ENCODE results near the gene MEDAG. TPM values are rescaled to one million over a fixed set of nuclear protein-coding genes. Genes with fewer than 3 reads are reported as not detected.

MEDAG gene
- total and polyA plus RNA-seq, 4 experiments from 2014 or later, result 0.29 TPM; not detected in 3

DNA sequence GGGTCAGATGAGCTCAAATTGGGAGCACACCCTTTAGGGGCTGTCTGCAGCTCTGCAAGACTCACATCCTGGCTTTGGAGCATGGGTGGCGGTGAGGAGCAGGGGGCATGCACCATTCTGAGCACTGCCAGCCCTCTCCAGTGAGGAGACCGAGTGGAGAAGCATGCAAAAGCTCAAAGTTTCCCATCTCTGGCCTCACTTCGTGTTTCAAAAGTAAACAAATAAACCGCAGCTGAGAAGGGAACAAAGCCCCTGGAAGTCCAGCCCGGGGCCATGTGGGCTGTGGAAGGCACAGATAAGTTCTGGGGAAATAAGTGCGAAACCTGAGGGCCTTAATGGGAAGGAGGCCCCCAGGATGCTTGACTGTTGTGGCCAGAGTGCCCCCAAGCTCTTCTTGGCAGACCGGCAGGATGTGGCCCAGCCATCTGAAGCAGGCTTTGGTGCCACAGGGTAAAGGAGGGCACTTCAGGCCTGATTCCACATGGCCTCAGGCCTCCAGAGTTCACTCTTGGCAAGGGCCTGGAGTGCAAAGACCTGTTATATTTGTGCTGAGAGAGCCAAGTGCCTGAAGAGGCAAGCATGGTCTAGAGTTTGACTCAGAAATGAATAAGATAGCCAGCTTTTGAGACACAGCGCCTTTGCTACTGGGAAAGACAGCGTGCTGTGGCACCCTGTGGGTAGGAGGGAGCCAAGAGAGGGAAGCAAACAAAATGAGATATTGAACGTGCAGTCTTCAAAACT lies 1.2 kb downstream of the MEDAG start:
- no peaks in the 10 kb centered on the region for H3K36me3 ChIP-seq (ENCODE audit: insufficient read depth, low read length)
- intact Hi-C loops (cut with micrococcal nuclease), result no loop called here
- H3K4me1 ChIP-seq (ENCODE audit: insufficient read depth, low read length), result peaks cover 6% of the 10 kb centered on the region
- Mint-ChIP-seq H3K27ac (no peak overlapping the region), H3K36me3 (no peaks in the 10 kb centered on the region), H3K4me3 (peak overlapping the region in 2 of 8 donors; percentile 24 to 27), H3K27me3 (peaks cover 48 to 51% of the 10 kb centered on the region in 2 donors), H3K4me1 (peaks cover 4 to 17% (median 12%) of the 10 kb centered on the region in 4 donors), H3K9me3 (peaks cover 0 to 5% (median 0%) of the 10 kb centered on the region in 8 donors)
- CTCF ChIA-PET (ENCODE audit: partially characterized antibody), result no interaction called here
- peaks cover 9% of the 10 kb centered on the region for H3K27me3 ChIP-seq (ENCODE audit: insufficient read depth, low read length)
- no peak overlapping the region for H3K4me3 ChIP-seq (ENCODE audit: low read length in 2 of 2)
- H3K27ac ChIP-seq (ENCODE audit: low read depth, low read length), result no peak overlapping the region
- DNase-seq, result no peak
- POLR2A ChIA-PET (ENCODE audit: partially characterized antibody), result no interaction called here
- H3K9me3 ChIP-seq (ENCODE audit: control insufficient read depth in 1 of 2, low read length in 2 of 2), result no peaks in the 10 kb centered on the region

DNA sequence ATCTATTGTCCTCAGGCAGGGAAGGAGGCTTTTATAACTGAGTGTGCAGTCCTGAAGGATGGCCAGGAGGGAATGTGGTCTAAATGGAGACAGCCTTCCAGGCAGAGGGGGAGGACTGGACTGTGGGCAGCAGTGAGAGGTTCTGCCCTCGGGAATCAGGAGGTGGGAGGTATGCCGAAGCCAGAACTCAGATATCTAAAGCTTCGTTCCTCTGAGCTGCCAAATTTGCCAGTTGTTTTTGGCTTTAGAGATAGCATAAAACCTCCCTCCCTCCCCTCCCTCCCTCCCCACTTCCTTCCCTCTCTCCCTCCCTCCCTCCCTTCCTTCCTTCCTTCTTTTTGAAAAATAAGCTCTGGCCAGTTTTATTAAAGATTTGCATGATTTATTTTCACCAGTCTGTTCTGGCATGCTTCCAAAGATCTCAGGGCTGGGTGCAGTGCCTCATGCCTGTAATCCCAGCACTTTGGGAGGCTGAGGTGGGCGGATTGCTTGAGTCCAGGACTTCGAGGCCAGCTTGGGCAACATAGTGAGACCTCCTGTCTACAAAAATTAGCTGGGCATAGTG lies 2.4 kb downstream of the MEDAG start:
- Histone ChIP-seq H3K4me1 (ENCODE audit: insufficient read depth, low read length) (peaks cover 6% of the 10 kb centered on the region), H3K9me3 (ENCODE audit: control insufficient read depth in 1 of 2, low read length in 2 of 2) (no peaks in the 10 kb centered on the region), H3K4me3 (ENCODE audit: low read length in 2 of 2) (no peak overlapping the region), H3K27me3 (ENCODE audit: insufficient read depth, low read length) (peaks cover 9% of the 10 kb centered on the region), H3K36me3 (ENCODE audit: insufficient read depth, low read length) (no peaks in the 10 kb centered on the region), H3K27ac (ENCODE audit: low read depth, low read length) (no peak overlapping the region)
- intact Hi-C loops (cut with micrococcal nuclease), result no loop called here
- Mint-ChIP-seq H3K9me3 (peaks cover 0 to 5% (median 0%) of the 10 kb centered on the region in 8 donors), H3K27ac (no peak overlapping the region), H3K4me1 (peaks cover 4 to 17% (median 12%) of the 10 kb centered on the region in 4 donors), H3K36me3 (no peaks in the 10 kb centered on the region), H3K27me3 (peaks cover 43 to 44% of the 10 kb centered on the region in 2 donors), H3K4me3 (peak overlapping the region in 1 of 8 donors; percentile 17)
- ChIA-PET POLR2A (ENCODE audit: partially characterized antibody) (no interaction called here), CTCF (ENCODE audit: partially characterized antibody) (no interaction called here)
- no peak for DNase-seq

DNA sequence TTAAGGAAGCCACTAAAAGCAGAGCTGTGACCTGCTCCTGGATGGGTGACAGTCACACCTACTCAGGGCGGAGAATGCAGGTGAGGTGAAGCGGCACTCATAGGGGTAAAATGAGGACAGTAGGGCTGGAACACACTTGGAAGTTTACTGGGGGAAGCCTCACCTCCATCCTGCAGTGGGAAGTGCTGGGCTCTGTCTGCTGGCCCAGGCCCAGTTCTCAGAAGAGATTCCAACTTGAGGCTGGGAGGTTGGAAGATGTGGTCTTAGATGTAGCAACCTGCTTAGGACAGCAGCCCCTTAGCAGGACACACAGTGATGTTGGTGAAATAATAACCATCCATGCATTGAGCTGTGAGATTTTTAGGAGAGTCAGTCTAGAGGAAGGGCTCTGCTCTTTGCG lies 4.6 kb downstream of the MEDAG start:
- ChIA-PET POLR2A (ENCODE audit: partially characterized antibody) (interaction anchor here (0.5 kb wide), 1 partner anchor 1417 kb away, joined by 3 read pairs; no protein-coding TSS in a partner anchor), CTCF (ENCODE audit: partially characterized antibody) (interaction anchor here (1.7 to 1.9 kb wide), 2 partner anchors 10 to 45 kb away, joined by 3 to 6 read pairs; no protein-coding TSS in a partner anchor)
- Histone ChIP-seq H3K4me1 (ENCODE audit: insufficient read depth, low read length) (peaks cover 6% of the 10 kb centered on the region), H3K36me3 (ENCODE audit: insufficient read depth, low read length) (no peaks in the 10 kb centered on the region), H3K27me3 (ENCODE audit: insufficient read depth, low read length) (peaks cover 9% of the 10 kb centered on the region), H3K27ac (ENCODE audit: low read depth, low read length) (no peak overlapping the region), H3K4me3 (ENCODE audit: low read length in 2 of 2) (no peak overlapping the region), H3K9me3 (ENCODE audit: control insufficient read depth in 1 of 2, low read length in 2 of 2) (no peaks in the 10 kb centered on the region)
- intact Hi-C loops (cut with micrococcal nuclease), result no loop called here
- Mint-ChIP-seq H3K9me3 (peaks cover 0 to 1% (median 0%) of the 10 kb centered on the region in 8 donors), H3K36me3 (no peaks in the 10 kb centered on the region), H3K4me3 (no peak overlapping the region), H3K27ac (no peak overlapping the region), H3K4me1 (peaks cover 1 to 14% (median 9%) of the 10 kb centered on the region in 4 donors), H3K27me3 (peaks cover 28 to 33% of the 10 kb centered on the region in 2 donors)
- DNase-seq, result no peak

DNA sequence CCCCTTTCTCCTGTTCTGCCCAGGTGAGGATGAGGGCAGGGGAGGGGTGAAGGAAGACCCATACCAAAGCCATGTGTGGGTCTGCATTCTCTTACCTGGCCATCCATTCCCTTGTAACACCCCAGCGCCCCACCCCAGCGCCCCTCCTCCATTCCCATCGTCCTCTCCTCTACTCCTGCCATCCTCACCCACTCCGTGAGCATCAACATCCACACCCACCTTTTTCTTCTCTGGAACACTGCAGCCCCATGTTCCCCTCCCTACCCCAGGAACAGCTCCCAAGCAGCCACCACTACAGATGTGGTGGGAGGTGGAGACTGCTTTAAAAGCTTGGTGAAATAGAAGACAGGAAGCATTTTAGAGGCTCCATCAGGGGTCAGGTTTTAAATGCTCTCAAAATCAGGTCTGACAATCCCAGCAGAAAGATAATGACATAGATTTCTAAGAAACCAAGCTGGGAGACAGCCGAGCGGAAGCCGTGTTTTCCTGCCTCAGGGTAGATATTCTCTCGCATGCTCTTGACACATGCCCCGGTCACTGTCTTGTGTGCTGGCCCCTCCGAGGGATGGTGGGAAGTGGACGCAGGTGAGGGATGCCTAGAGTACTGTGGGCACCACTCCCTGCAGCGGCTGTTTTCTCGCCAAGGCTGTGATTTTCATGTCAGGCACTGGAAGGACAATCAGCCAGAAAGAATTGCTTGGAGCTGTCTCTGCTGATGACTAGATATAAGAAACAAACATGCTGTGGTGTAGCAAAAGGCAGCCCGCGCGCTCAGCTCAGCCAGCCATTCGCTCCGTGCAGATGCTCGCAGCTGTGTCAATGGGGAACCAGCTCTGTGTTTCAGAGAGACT lies 9.8 kb downstream of the MEDAG start:
- no peaks in the 10 kb centered on the region for H3K9me3 ChIP-seq (ENCODE audit: control insufficient read depth in 1 of 2, low read length in 2 of 2)
- Mint-ChIP-seq H3K4me3 (no peak overlapping the region), H3K4me1 (no peaks in the 10 kb centered on the region), H3K27me3 (peaks cover 18 to 25% of the 10 kb centered on the region in 2 donors), H3K27ac (no peak overlapping the region), H3K36me3 (no peaks in the 10 kb centered on the region), H3K9me3 (no peaks in the 10 kb centered on the region)
- H3K27me3 ChIP-seq (ENCODE audit: insufficient read depth, low read length), result peaks cover 3% of the 10 kb centered on the region
- H3K27ac ChIP-seq (ENCODE audit: low read depth, low read length), result no peak overlapping the region
- intact Hi-C loops (cut with micrococcal nuclease), result no loop called here
- DNase-seq, result no peak
- CTCF ChIA-PET (ENCODE audit: partially characterized antibody), result no interaction called here
- H3K4me3 ChIP-seq (ENCODE audit: low read length in 2 of 2), result no peak overlapping the region
- POLR2A ChIA-PET (ENCODE audit: partially characterized antibody), result no interaction called here
- H3K4me1 ChIP-seq (ENCODE audit: insufficient read depth, low read length), result no peaks in the 10 kb centered on the region
- H3K36me3 ChIP-seq (ENCODE audit: insufficient read depth, low read length), result no peaks in the 10 kb centered on the region

DNA sequence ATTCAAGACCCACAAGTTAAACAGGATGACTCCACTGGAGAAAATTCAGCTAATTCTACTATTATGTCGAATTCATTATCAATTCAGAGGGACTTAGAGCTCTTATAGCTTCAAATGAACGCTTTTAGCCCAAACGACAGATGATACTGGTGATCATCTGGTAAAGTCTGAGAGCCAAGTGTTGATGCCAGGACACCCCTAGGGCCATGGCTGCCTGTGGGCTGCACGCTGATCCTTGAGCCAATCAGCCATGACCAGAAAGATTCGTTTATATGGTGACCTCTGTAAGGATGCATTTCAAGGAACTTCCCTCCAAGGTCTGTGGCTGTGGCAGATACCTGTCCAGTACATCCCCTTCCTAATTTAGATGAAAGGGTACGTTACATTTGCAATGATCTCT lies 10.9 kb downstream of the MEDAG start:
- no peak for DNase-seq
- H3K27ac Mint-ChIP-seq, result no peak overlapping the region
- no peaks in the 10 kb centered on the region for H3K9me3 ChIP-seq (ENCODE audit: control insufficient read depth in 1 of 2, low read length in 2 of 2)

DNA sequence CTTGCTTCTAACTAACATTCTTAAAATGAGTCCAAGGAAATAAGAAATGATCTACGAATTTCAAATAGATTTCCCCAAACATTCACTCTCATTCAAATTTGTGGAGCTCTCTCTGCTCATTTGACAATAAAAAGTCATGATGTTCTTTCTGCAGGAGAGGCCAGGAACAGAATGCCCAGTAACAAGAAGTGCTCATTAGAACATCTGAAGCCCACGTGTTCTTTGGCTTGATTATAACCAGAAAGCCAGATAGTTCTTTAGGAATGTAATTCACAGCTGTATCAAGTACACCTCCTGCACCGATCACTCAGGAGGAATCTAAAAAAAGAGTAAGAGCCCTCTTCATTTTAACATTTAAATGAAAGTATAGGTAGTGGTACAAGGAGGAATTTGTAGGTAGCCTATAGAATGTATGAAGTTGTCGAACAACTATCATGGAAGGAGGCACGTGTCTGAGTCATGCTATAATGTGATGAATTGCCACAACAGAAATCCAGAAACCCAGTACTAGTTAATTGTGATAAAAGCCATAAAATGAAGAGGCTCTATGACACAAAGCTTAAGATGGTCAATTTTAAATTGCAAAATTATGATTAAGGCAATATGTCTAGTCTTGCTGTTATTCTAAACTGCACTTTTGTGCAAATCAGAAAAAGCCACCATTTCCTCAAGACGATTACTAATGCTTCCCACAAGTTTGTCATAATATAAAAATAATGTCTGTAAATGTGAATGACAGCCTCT lies 12.8 kb downstream of the MEDAG start:
- CTCF ChIA-PET (ENCODE audit: partially characterized antibody), result no interaction called here
- intact Hi-C loops (cut with micrococcal nuclease), result no loop called here
- no peak for DNase-seq
- Mint-ChIP-seq H3K27ac (no peak overlapping the region), H3K4me1 (no peaks in the 10 kb centered on the region), H3K27me3 (peaks cover 21 to 25% of the 10 kb centered on the region in 2 donors), H3K9me3 (no peaks in the 10 kb centered on the region), H3K36me3 (no peaks in the 10 kb centered on the region), H3K4me3 (no peak overlapping the region)
- Histone ChIP-seq H3K4me3 (ENCODE audit: low read length in 2 of 2) (no peak overlapping the region), H3K4me1 (ENCODE audit: insufficient read depth, low read length) (no peaks in the 10 kb centered on the region), H3K9me3 (ENCODE audit: control insufficient read depth in 1 of 2, low read length in 2 of 2) (no peaks in the 10 kb centered on the region), H3K36me3 (ENCODE audit: insufficient read depth, low read length) (no peaks in the 10 kb centered on the region), H3K27me3 (ENCODE audit: insufficient read depth, low read length) (peaks cover 3% of the 10 kb centered on the region), H3K27ac (ENCODE audit: low read depth, low read length) (no peak overlapping the region)
- POLR2A ChIA-PET (ENCODE audit: partially characterized antibody), result no interaction called here

More for the DNA sequence above, 10.9 kb downstream of the MEDAG start:
- POLR2A ChIA-PET (ENCODE audit: partially characterized antibody), result no interaction called here
- H3K27me3 Mint-ChIP-seq, result peaks cover 18 to 21% of the 10 kb centered on the region in 2 donors
- intact Hi-C loops (cut with micrococcal nuclease), result no loop called here
- H3K4me3 Mint-ChIP-seq, result no peak overlapping the region
- CTCF ChIA-PET (ENCODE audit: partially characterized antibody), result no interaction called here
- Histone ChIP-seq H3K4me1 (ENCODE audit: insufficient read depth, low read length) (no peaks in the 10 kb centered on the region), H3K27me3 (ENCODE audit: insufficient read depth, low read length) (peaks cover 3% of the 10 kb centered on the region), H3K36me3 (ENCODE audit: insufficient read depth, low read length) (no peaks in the 10 kb centered on the region), H3K27ac (ENCODE audit: low read depth, low read length) (no peak overlapping the region), H3K4me3 (ENCODE audit: low read length in 2 of 2) (no peak overlapping the region)
- no peaks in the 10 kb centered on the region for H3K36me3 Mint-ChIP-seq
- H3K4me1 Mint-ChIP-seq, result no peaks in the 10 kb centered on the region
- no peaks in the 10 kb centered on the region for H3K9me3 Mint-ChIP-seq
